ENCODE results near the gene SMARCA1.

DNA sequence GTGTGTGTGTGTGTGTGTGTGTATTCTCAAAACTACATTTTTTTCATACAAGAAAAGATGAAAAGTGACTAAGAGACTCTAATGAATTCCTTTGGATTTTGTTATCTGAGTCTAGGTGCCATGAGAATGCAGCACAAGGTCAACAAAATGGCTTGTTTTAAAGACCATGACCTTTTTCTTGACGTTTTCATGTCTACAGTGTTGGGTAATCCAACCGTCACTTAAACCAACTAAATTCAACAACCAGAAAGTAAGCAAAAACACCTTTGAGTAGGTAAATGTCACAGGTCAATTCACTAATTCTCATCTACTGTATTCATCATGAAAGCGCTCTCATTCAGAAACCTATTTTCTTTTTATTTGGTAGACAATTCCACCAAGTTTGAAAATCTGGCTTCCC lies 3.1 kb downstream of the SMARCA1 start:
- TF ChIP-seq CTCF (IDR thresholded peaks at IDR 0.05): no peak
- no peak for TF ChIP-seq EZH2 (IDR thresholded peaks at IDR 0.05; ENCODE audit: borderline replicate concordance, insufficient read depth, low read depth, low read length, poor library complexity, severe bottlenecking)
